ENCODE results near the gene POLD1. TPM values are rescaled to one million over a fixed set of nuclear protein-coding genes. Genes with fewer than 3 reads are reported as not detected.

The POLD1 gene
- total RNA-seq, 4 donors from 2014 or later = 7.2 to 13.7 (median 10.3) TPM

- no peaks in the 10 kb centered on the region for H3K4me1 ChIP-seq
- no peak overlapping the region for H3K4me3 ChIP-seq
- H3K27me3 ChIP-seq = peaks cover 45% of the 10 kb centered on the region
- WGBS, 2 donors (ENCODE audit: low coverage in 1 of 2) = 59 to 65% methylated on average over 8 to 18 of the region's 30 CpGs
- TF ChIP-seq EP300 (IDR thresholded peaks at IDR 0.05) (no peak), POLR2AphosphoS5 (IDR thresholded peaks at IDR 0.05) (no peak), CTCF (IDR thresholded peaks at IDR 0.05) (no peak), POLR2A (IDR thresholded peaks at IDR 0.05) (no peak)
- no peaks in the 10 kb centered on the region for H3K36me3 ChIP-seq
- no peak overlapping the region for H3K27ac ChIP-seq
- peaks cover 0 to 6% (median 0%) of the 10 kb centered on the region in 3 donors for H3K9me3 ChIP-seq
- no peak for ATAC-seq
Observed at GRCh38 chr19:50450369-50451222, 66.4 kb downstream of the POLD1 start.

- no peak for ATAC-seq
- Histone ChIP-seq H3K27me3 (peaks cover 45% of the 10 kb centered on the region), H3K4me1 (no peaks in the 10 kb centered on the region), H3K4me3 (no peak overlapping the region), H3K27ac (no peak overlapping the region), H3K9me3 (peaks cover 0 to 6% (median 0%) of the 10 kb centered on the region in 3 donors), H3K36me3 (no peaks in the 10 kb centered on the region)
- no peak for TF ChIP-seq POLR2A (IDR thresholded peaks at IDR 0.05)
- no peak for TF ChIP-seq POLR2AphosphoS5 (IDR thresholded peaks at IDR 0.05)
- no peak for TF ChIP-seq CTCF (IDR thresholded peaks at IDR 0.05)
- TF ChIP-seq EP300 (IDR thresholded peaks at IDR 0.05) = no peak
- WGBS, 2 donors (ENCODE audit: low coverage in 1 of 2) = no CpG with 5 or more reads among the region's 13 CpGs
Observed at GRCh38 chr19:50451223-50451534, 67.0 kb downstream of the POLD1 start.

- Histone ChIP-seq H3K36me3 (no peaks in the 10 kb centered on the region), H3K27me3 (peaks cover 65% of the 10 kb centered on the region), H3K4me3 (no peak overlapping the region), H3K4me1 (no peaks in the 10 kb centered on the region), H3K27ac (no peak overlapping the region), H3K9me3 (peaks cover 0 to under 1% (median 0%) of the 10 kb centered on the region in 3 donors)
- TF ChIP-seq POLR2AphosphoS5 (IDR thresholded peaks at IDR 0.05) (no peak), CTCF (IDR thresholded peaks at IDR 0.05) (no peak)
- no CpG with 5 or more reads among the region's 3 CpGs for WGBS, 2 donors (ENCODE audit: low coverage in 1 of 2)
- no peak for ATAC-seq
Observed at GRCh38 chr19:50453243-50453642, 69.1 kb downstream of the POLD1 start.

GRCh38 chr19:50455992-50456391 is 71.8 kb downstream of the POLD1 start:
- peaks cover 81% of the 10 kb centered on the region for H3K27me3 ChIP-seq
- TF ChIP-seq POLR2AphosphoS5 (IDR thresholded peaks at IDR 0.05) = no peak
- TF ChIP-seq CTCF (IDR thresholded peaks at IDR 0.05) = no peak
- TF ChIP-seq POLR2A (IDR thresholded peaks at IDR 0.05) = no peak
- TF ChIP-seq EP300 (IDR thresholded peaks at IDR 0.05) = no peak
- H3K27ac ChIP-seq = no peak overlapping the region
- WGBS, 2 donors (ENCODE audit: low coverage in 1 of 2) = 76 to 79% methylated on average over 2 of the region's 2 CpGs
- no peak overlapping the region for H3K4me3 ChIP-seq
- ATAC-seq = no peak
- H3K36me3 ChIP-seq = no peaks in the 10 kb centered on the region
- H3K9me3 ChIP-seq = no peaks in the 10 kb centered on the region
- H3K4me1 ChIP-seq = no peaks in the 10 kb centered on the region

- no peak overlapping the region for H3K4me3 ChIP-seq
- TF ChIP-seq POLR2AphosphoS5 (IDR thresholded peaks at IDR 0.05) (no peak), POLR2A (IDR thresholded peaks at IDR 0.05) (no peak), EP300 (IDR thresholded peaks at IDR 0.05) (no peak), CTCF (IDR thresholded peaks at IDR 0.05) (no peak)
- H3K27ac ChIP-seq = no peak overlapping the region
- peaks cover 83% of the 10 kb centered on the region for H3K27me3 ChIP-seq
- H3K9me3 ChIP-seq = no peaks in the 10 kb centered on the region
- no peak for ATAC-seq
- WGBS, 2 donors (ENCODE audit: low coverage in 1 of 2) = 79% methylated on average over 2 of the region's 5 CpGs; no CpG with 5 or more reads in 1 of the 2 donors
- no peaks in the 10 kb centered on the region for H3K4me1 ChIP-seq
- no peaks in the 10 kb centered on the region for H3K36me3 ChIP-seq
Observed at GRCh38 chr19:50457300-50457699, 73.2 kb downstream of the POLD1 start.

Measured in gastroesophageal sphincter (tissue), 4 donors.